Measurements from ENCODE around the gene HK1. TPM values are rescaled to one million over a fixed set of nuclear protein-coding genes. Genes with fewer than 3 reads are reported as not detected.
"Not testable (repeated sequence)": the region's sequence is repeated elsewhere in the genome, so short reads cannot be mapped to it uniquely, and the experiment has no call there.

The HK1 gene
- polyA plus RNA-seq, 1 donor, result 19.3 TPM

DNA sequence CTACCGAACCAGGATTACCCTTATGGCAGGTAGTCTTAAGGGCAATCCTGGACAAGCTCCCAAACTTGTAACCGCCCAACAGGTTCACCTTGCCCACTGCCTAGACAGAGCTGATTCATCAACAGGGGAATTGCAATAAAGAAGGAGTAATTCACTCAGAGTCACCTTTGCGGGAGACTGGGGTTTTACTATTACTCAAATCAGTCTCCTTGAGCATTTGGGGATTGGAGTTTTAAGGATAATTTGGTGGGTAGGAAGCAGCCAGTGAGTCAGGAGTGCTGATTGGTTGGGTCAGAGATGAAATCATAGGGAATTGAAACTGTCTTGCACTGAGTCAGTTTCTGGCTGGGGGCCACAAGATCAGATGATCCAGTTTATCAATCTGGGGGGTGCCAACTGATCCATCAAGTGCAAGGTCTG lies 25.3 kb downstream of the HK1 start:
- DNase-seq, result no peak
- Histone ChIP-seq H3K9me3 (ENCODE audit: control insufficient read depth, low read depth, low read length) (peaks cover 3% of the 10 kb centered on the region), H3K27me3 (ENCODE audit: control insufficient read depth, insufficient read depth, low read length) (peaks cover 7% of the 10 kb centered on the region), H3K27ac (ENCODE audit: low read length) (no peak overlapping the region), H3K36me3 (ENCODE audit: control insufficient read depth, insufficient read depth, low read length) (no peaks in the 10 kb centered on the region), H3K4me3 (ENCODE audit: low read length) (no peak overlapping the region), H3K4me1 (ENCODE audit: control insufficient read depth, insufficient read depth, low read length) (no peaks in the 10 kb centered on the region)
- WGBS (ENCODE audit: insufficient coverage, low lambda C conversion rate), result 100% methylated on average over 1 of the region's 3 CpGs

GRCh38 chr10:69306421-69306820 lies 28.1 kb downstream of the HK1 start:
- H3K4me3 ChIP-seq (ENCODE audit: low read length), result no peak overlapping the region
- H3K27ac ChIP-seq (ENCODE audit: low read length), result no peak overlapping the region
- H3K9me3 ChIP-seq (ENCODE audit: control insufficient read depth, low read depth, low read length), result peaks cover 3% of the 10 kb centered on the region
- H3K27me3 ChIP-seq (ENCODE audit: control insufficient read depth, insufficient read depth, low read length), result peaks cover 7% of the 10 kb centered on the region
- no CpG with 5 or more reads among the region's 2 CpGs for WGBS (ENCODE audit: insufficient coverage, low lambda C conversion rate)
- no peaks in the 10 kb centered on the region for H3K4me1 ChIP-seq (ENCODE audit: control insufficient read depth, insufficient read depth, low read length)
- DNase-seq, result no peak
- no peaks in the 10 kb centered on the region for H3K36me3 ChIP-seq (ENCODE audit: control insufficient read depth, insufficient read depth, low read length)

DNA sequence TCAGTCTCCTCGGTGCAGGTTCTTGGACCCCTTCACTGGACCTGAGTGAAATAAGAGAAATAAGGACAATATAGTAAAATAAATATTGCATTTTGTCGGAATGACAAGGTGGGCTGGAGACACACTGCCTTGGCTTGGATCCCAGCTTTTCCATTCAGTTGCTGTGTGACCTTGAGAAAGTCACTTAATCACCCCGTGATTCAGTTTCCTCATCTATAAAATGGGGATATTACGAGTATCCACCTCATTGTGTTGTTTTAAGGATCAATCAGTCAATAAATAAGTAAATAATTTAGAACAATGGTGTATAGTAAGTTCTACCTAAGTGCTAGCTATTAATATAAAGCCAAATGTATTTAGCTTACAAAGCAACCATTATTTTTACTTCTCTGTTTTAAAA lies 29.1 kb downstream of the HK1 start:
- H3K27me3 ChIP-seq (ENCODE audit: control insufficient read depth, insufficient read depth, low read length), result peaks cover 10% of the 10 kb centered on the region
- H3K4me1 ChIP-seq (ENCODE audit: control insufficient read depth, insufficient read depth, low read length), result no peaks in the 10 kb centered on the region
- H3K9me3 ChIP-seq (ENCODE audit: control insufficient read depth, low read depth, low read length), result no peaks in the 10 kb centered on the region
- H3K36me3 ChIP-seq (ENCODE audit: control insufficient read depth, insufficient read depth, low read length), result no peaks in the 10 kb centered on the region
- no peak for DNase-seq
- no peak overlapping the region for H3K4me3 ChIP-seq (ENCODE audit: low read length)
- no peak overlapping the region for H3K27ac ChIP-seq (ENCODE audit: low read length)
- WGBS (ENCODE audit: insufficient coverage, low lambda C conversion rate), result no CpG with 5 or more reads among the region's 4 CpGs

GRCh38 chr10:69308304-69308703 lies 30.0 kb downstream of the HK1 start:
- WGBS (ENCODE audit: insufficient coverage, low lambda C conversion rate), result no CpG with 5 or more reads among the region's 10 CpGs
- not testable (repeated sequence) for H3K36me3 ChIP-seq (ENCODE audit: control insufficient read depth, insufficient read depth, low read length); DNase-seq; H3K9me3 ChIP-seq (ENCODE audit: control insufficient read depth, low read depth, low read length); H3K4me1 ChIP-seq (ENCODE audit: control insufficient read depth, insufficient read depth, low read length); H3K4me3 ChIP-seq (ENCODE audit: low read length); H3K27ac ChIP-seq (ENCODE audit: low read length)
- peaks cover 17% of the 10 kb centered on the region for H3K27me3 ChIP-seq (ENCODE audit: control insufficient read depth, insufficient read depth, low read length)

- no CpG with 5 or more reads among the region's 4 CpGs for WGBS (ENCODE audit: insufficient coverage, low lambda C conversion rate)
- no peak for DNase-seq
- H3K4me1 ChIP-seq (ENCODE audit: control insufficient read depth, insufficient read depth, low read length), result peaks cover 12% of the 10 kb centered on the region
- no peak overlapping the region for H3K27ac ChIP-seq (ENCODE audit: low read length)
- H3K27me3 ChIP-seq (ENCODE audit: control insufficient read depth, insufficient read depth, low read length), result peaks cover 10% of the 10 kb centered on the region
- no peaks in the 10 kb centered on the region for H3K36me3 ChIP-seq (ENCODE audit: control insufficient read depth, insufficient read depth, low read length)
- no peaks in the 10 kb centered on the region for H3K9me3 ChIP-seq (ENCODE audit: control insufficient read depth, low read depth, low read length)
- H3K4me3 ChIP-seq (ENCODE audit: low read length), result no peak overlapping the region
Observed at GRCh38 chr10:69311309-69311708, 33.0 kb downstream of the HK1 start.

DNA sequence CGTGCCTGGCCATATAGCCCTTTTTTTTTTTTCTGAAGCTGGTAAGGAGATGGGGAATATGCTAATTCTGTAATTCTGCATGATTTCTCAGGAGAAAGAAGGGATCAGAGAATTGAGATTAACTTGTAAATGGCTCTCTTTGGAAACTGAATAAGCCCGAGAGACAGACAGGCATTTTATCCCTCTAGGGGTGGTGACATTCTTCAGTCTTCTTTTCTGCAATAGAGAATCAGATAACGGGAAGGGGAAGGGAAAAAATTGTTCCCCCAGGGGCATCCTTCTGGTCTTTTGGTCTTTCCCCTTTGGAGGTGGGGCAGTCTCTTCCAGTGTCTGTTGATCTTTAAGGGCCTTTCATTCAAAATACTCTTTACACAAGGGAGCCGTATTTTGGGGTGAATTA lies 34.2 kb downstream of the HK1 start:
- Histone ChIP-seq H3K9me3 (ENCODE audit: control insufficient read depth, low read depth, low read length) (no peaks in the 10 kb centered on the region), H3K27ac (ENCODE audit: low read length) (no peak overlapping the region), H3K4me1 (ENCODE audit: control insufficient read depth, insufficient read depth, low read length) (peaks cover 18% of the 10 kb centered on the region), H3K27me3 (ENCODE audit: control insufficient read depth, insufficient read depth, low read length) (peaks cover 10% of the 10 kb centered on the region), H3K4me3 (ENCODE audit: low read length) (no peak overlapping the region), H3K36me3 (ENCODE audit: control insufficient read depth, insufficient read depth, low read length) (no peaks in the 10 kb centered on the region)
- DNase-seq, result no peak
- WGBS (ENCODE audit: insufficient coverage, low lambda C conversion rate), result no CpG with 5 or more reads among the region's 4 CpGs

DNA sequence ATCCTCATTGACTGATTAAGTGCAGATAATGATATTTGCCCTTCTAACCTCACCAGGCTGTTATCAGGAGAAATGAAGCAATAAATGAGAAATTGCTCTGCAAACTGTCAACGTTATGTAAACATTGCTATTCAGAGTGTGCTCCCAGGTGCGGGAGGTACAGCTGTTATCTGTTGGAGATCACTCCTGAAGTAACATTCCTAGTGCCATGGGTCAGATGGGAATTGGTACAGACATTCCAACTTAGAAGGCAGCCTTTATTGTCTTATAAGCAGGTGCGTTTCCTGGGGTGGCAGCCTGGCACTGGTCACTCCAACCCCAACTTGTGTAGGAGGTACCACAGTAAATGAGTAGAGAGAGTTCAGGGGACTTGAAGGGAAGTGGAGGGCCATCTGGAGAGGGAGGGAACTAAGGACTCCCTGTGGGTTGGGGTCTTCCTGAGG lies 36.8 kb downstream of the HK1 start:
- H3K27ac ChIP-seq (ENCODE audit: low read length), result no peak overlapping the region
- no peaks in the 10 kb centered on the region for H3K9me3 ChIP-seq (ENCODE audit: control insufficient read depth, low read depth, low read length)
- H3K4me3 ChIP-seq (ENCODE audit: low read length), result no peak overlapping the region
- WGBS (ENCODE audit: insufficient coverage, low lambda C conversion rate), result 0% methylated on average over 1 of the region's 3 CpGs
- H3K36me3 ChIP-seq (ENCODE audit: control insufficient read depth, insufficient read depth, low read length), result no peaks in the 10 kb centered on the region
- H3K4me1 ChIP-seq (ENCODE audit: control insufficient read depth, insufficient read depth, low read length), result peaks cover 35% of the 10 kb centered on the region
- peak; percentile 27 to 58 for DNase-seq
- H3K27me3 ChIP-seq (ENCODE audit: control insufficient read depth, insufficient read depth, low read length), result peaks cover 18% of the 10 kb centered on the region

GRCh38 chr10:69315610-69316312 lies 37.5 kb downstream of the HK1 start:
- peaks cover 35% of the 10 kb centered on the region for H3K4me1 ChIP-seq (ENCODE audit: control insufficient read depth, insufficient read depth, low read length)
- no peak overlapping the region for H3K27ac ChIP-seq (ENCODE audit: low read length)
- no peaks in the 10 kb centered on the region for H3K9me3 ChIP-seq (ENCODE audit: control insufficient read depth, low read depth, low read length)
- H3K36me3 ChIP-seq (ENCODE audit: control insufficient read depth, insufficient read depth, low read length), result no peaks in the 10 kb centered on the region
- H3K4me3 ChIP-seq (ENCODE audit: low read length), result no peak overlapping the region
- no peak for DNase-seq
- peaks cover 23% of the 10 kb centered on the region for H3K27me3 ChIP-seq (ENCODE audit: control insufficient read depth, insufficient read depth, low read length)
- 80% methylated on average over 3 of the region's 6 CpGs for WGBS (ENCODE audit: insufficient coverage, low lambda C conversion rate)

DNA sequence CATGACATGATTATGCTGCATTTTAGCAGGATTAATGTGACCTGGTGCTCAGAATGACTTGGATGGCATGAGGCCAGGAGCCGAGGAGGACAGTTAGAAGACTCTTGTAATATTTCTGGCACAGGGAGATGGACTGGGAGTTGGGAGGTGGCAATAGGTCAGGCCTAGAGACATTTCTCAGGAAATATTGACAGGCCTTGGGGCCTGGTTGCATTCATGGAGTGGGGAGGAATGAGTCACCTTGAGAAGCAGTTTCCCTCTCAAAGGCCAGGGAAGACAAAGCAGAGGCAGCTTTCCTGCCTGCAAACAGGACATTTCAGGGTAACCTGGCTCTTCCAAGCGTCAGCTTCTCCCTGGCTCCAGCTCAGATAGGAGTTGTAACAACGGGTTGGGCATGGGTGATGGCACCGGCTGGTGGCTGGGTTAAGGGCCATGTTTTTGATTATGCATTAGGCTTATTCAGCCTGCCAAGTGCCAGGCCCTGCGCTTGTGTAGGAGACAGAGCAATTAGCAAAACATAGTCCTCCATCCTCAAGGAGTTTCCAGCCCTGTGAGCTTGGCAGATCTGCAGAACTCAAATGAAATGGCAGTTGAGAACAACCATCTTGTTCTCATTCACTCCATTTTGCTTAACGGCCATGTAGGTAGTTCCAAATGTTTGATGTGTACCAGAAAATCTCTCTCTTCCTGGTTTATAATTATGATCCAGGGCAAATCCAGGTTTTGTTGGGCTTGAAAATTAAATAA lies 38.2 kb downstream of the HK1 start:
- Histone ChIP-seq H3K4me3 (ENCODE audit: low read length) (no peak overlapping the region), H3K4me1 (ENCODE audit: control insufficient read depth, insufficient read depth, low read length) (peaks cover 35% of the 10 kb centered on the region), H3K27me3 (ENCODE audit: control insufficient read depth, insufficient read depth, low read length) (peaks cover 30% of the 10 kb centered on the region), H3K36me3 (ENCODE audit: control insufficient read depth, insufficient read depth, low read length) (no peaks in the 10 kb centered on the region), H3K27ac (ENCODE audit: low read length) (no peak overlapping the region), H3K9me3 (ENCODE audit: control insufficient read depth, low read depth, low read length) (no peaks in the 10 kb centered on the region)
- DNase-seq, result peak in 1 of 2 donors; percentile 26
- WGBS (ENCODE audit: insufficient coverage, low lambda C conversion rate), result no CpG with 5 or more reads among the region's 6 CpGs

GRCh38 chr10:69317175-69317604 lies 38.9 kb downstream of the HK1 start:
- no peak overlapping the region for H3K27ac ChIP-seq (ENCODE audit: low read length)
- no CpG with 5 or more reads among the region's 3 CpGs for WGBS (ENCODE audit: insufficient coverage, low lambda C conversion rate)
- no peaks in the 10 kb centered on the region for H3K9me3 ChIP-seq (ENCODE audit: control insufficient read depth, low read depth, low read length)
- peaks cover 35% of the 10 kb centered on the region for H3K4me1 ChIP-seq (ENCODE audit: control insufficient read depth, insufficient read depth, low read length)
- H3K27me3 ChIP-seq (ENCODE audit: control insufficient read depth, insufficient read depth, low read length), result peaks cover 27% of the 10 kb centered on the region
- no peak for DNase-seq
- no peaks in the 10 kb centered on the region for H3K36me3 ChIP-seq (ENCODE audit: control insufficient read depth, insufficient read depth, low read length)
- H3K4me3 ChIP-seq (ENCODE audit: low read length), result no peak overlapping the region
